ENCODE data around the gene ATXN1. TPM values are rescaled to one million over a fixed set of nuclear protein-coding genes. Genes with fewer than 3 reads are reported as not detected.
"Not testable (repeated sequence)": the region's sequence is repeated elsewhere in the genome, so short reads cannot be mapped to it uniquely, and the experiment has no call there.

ATXN1 gene
- total RNA-seq, 1 experiment from 2014 or later, result 8.1 TPM

DNA sequence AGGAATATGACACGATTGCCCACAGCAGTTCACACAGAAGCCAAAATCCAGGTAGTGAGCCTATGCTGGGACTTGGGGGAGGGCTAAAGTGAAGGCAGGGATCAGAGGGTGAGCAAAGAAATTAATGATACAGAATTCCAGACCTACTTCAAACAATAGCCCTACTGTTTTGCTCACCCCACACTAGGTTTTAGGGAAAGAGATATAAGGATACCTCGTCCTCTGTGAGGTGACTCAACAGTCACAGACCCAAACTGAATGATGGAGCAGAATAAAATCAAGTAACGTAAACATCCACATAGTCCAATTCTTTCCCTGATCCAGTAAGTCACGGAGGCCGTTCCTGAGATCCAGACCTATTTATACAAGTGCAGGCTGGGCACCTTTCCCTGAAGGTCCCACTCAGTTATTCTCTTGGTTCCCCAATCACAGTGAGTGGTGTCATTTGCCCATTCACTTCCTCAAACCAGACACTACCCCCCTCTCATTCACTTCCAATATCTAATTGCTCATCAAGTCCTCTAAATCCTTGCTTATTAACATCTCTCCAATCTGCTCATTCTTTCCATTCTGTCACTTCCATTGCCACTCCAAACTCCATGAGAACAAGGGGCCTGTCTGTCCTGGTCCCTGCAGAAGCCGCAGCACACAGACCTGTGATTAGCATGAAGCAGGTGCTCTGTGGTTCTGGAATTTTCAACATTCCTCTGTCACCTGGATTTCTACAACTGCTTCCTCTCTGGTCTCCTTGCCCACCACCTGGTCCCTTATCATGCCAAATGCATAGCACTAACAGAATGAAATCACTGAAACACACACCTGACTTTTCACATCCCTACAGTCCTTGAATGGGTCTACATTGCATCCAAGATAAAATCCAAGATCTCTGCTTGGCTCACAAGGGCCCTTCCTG lies 55.9 kb downstream of the ATXN1 start (continued):
- no peak for TF ChIP-seq AFF4 (CRISPR knock-in tag; IDR thresholded peaks at IDR 0.05; ENCODE audit: borderline replicate concordance)

DNA sequence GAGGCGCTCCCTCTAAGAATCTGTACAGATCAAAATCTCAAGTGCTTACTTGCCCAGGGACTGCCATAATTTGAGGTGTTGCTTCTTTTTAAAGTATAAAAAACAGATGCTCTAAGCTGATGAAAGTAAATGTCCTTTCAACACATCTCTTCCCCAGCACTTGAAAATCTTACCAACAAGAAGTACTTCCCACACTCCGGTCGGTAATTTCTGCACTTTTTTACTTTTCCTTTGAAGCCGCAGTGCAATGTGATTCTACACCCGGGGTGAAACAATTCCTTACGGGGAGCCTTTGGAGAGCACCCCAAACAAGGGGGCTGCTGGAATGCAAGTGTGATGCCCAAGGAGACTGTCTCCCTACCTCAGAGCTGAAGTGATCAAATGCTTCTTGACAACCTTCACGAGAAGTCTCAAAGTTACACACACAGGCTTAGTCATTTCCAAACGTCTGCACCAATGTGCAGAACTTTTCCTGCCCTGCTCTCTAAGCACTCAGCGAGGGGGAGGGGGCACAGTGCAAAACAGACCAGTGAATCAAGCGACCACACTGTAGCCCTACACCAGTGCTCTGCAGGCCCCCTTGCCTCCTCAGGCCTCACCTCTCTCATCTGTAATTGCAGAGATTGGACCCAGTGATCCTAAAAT lies 56.7 kb downstream of the ATXN1 start:
- Mint-ChIP-seq H3K4me3 (no peak overlapping the region), H3K9me3 (no peaks in the 10 kb centered on the region), H3K27me3 (ENCODE audit: low read depth) (no peaks in the 10 kb centered on the region), H3K36me3 (0 out of 2 replicates have a peak, but pooled peaks cover 3% of the 10 kb centered on the region), H3K4me1 (peaks cover 29% of the 10 kb centered on the region), H3K27ac (no peak overlapping the region)
- POLR2A ChIA-PET, result no interaction called here
- DNase-seq (ENCODE audit: low spot score) (no peak), ATAC-seq (no peak)
- CTCF ChIA-PET, result interaction anchor here (1.0 kb wide), 1 partner anchor 8 kb away, joined by 3 read pairs; no protein-coding TSS in a partner anchor
- TF ChIP-seq PRRX2 (CRISPR knock-in tag; IDR thresholded peaks at IDR 0.05) (no peak), ZNF232 (CRISPR knock-in tag; IDR thresholded peaks at IDR 0.05) (no peak), NR1H2 (CRISPR knock-in tag; IDR thresholded peaks at IDR 0.05) (no peak), SMAD3 (CRISPR knock-in tag; IDR thresholded peaks at IDR 0.05; ENCODE audit: borderline replicate concordance) (no peak), PREB (CRISPR knock-in tag; IDR thresholded peaks at IDR 0.05; ENCODE audit: borderline replicate concordance) (no peak), HMGXB4 (CRISPR knock-in tag; IDR thresholded peaks at IDR 0.05) (no peak)
- TF ChIP-seq, protein P1, sequence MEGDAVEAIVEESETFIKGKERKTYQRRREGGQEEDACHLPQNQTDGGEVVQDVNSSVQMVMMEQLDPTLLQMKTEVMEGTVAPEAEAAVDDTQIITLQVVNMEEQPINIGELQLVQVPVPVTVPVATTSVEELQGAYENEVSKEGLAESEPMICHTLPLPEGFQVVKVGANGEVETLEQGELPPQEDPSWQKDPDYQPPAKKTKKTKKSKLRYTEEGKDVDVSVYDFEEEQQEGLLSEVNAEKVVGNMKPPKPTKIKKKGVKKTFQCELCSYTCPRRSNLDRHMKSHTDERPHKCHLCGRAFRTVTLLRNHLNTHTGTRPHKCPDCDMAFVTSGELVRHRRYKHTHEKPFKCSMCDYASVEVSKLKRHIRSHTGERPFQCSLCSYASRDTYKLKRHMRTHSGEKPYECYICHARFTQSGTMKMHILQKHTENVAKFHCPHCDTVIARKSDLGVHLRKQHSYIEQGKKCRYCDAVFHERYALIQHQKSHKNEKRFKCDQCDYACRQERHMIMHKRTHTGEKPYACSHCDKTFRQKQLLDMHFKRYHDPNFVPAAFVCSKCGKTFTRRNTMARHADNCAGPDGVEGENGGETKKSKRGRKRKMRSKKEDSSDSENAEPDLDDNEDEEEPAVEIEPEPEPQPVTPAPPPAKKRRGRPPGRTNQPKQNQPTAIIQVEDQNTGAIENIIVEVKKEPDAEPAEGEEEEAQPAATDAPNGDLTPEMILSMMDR (IDR thresholded peaks at IDR 0.05), result no peak
- TF ChIP-seq, protein P2, sequence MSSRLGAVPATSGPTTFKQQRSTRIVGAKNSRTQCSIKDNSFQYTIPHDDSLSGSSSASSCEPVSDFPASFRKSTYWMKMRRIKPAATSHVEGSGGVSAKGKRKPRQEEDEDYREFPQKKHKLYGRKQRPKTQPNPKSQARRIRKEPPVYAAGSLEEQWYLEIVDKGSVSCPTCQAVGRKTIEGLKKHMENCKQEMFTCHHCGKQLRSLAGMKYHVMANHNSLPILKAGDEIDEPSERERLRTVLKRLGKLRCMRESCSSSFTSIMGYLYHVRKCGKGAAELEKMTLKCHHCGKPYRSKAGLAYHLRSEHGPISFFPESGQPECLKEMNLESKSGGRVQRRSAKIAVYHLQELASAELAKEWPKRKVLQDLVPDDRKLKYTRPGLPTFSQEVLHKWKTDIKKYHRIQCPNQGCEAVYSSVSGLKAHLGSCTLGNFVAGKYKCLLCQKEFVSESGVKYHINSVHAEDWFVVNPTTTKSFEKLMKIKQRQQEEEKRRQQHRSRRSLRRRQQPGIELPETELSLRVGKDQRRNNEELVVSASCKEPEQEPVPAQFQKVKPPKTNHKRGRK (CRISPR knock-in tag; IDR thresholded peaks at IDR 0.05; ENCODE audit: borderline replicate concordance), result no peak
- TF ChIP-seq, protein P3, sequence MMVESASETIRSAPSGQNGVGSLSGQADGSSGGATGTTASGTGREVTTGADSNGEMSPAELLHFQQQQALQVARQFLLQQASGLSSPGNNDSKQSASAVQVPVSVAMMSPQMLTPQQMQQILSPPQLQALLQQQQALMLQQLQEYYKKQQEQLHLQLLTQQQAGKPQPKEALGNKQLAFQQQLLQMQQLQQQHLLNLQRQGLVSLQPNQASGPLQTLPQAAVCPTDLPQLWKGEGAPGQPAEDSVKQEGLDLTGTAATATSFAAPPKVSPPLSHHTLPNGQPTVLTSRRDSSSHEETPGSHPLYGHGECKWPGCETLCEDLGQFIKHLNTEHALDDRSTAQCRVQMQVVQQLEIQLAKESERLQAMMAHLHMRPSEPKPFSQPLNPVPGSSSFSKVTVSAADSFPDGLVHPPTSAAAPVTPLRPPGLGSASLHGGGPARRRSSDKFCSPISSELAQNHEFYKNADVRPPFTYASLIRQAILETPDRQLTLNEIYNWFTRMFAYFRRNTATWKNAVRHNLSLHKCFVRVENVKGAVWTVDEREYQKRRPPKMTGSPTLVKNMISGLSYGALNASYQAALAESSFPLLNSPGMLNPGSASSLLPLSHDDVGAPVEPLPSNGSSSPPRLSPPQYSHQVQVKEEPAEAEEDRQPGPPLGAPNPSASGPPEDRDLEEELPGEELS (CRISPR knock-in tag; IDR thresholded peaks at IDR 0.05), result no peak

- H3K9me3 Mint-ChIP-seq; CTCF ChIA-PET; POLR2A ChIA-PET; H3K36me3 Mint-ChIP-seq; ATAC-seq; H3K27me3 Mint-ChIP-seq (ENCODE audit: low read depth); H3K27ac Mint-ChIP-seq; DNase-seq (ENCODE audit: low spot score); H3K4me3 Mint-ChIP-seq: not testable (repeated sequence)
- H3K4me1 Mint-ChIP-seq, result peaks cover 41% of the 10 kb centered on the region
Measured at GRCh38 chr6:16702627-16703378, 58.5 kb downstream of the ATXN1 start.

All from WTC11 (cell line).